ENCODE measurements around the gene UBE3A.

Gene UBE3A

GRCh38 chr15:25401501-25401900, 37.3 kb downstream of the UBE3A start:
- peaks cover 7% of the 10 kb centered on the region for H3K36me3 ChIP-seq (ENCODE audit: control insufficient read depth, insufficient read depth, low read length)
- no peak for DNase-seq (ENCODE audit: extremely low read depth, insufficient read length)

GRCh38 chr15:25397100-25397499, 41.7 kb downstream of the UBE3A start:
- DNase-seq (ENCODE audit: extremely low read depth, insufficient read length) = no peak
- no peaks in the 10 kb centered on the region for H3K27me3 ChIP-seq (replicated peaks; ENCODE audit: control insufficient read depth, insufficient read depth, low read length)
- peaks cover 3% of the 10 kb centered on the region for H3K36me3 ChIP-seq (ENCODE audit: control insufficient read depth, insufficient read depth, low read length)
- no peak for TF ChIP-seq CTCF (IDR thresholded peaks at IDR 0.05; ENCODE audit: insufficient read depth, low read length, poor library complexity, severe bottlenecking)
- no peak overlapping the region for H3K4me3 ChIP-seq (replicated peaks; ENCODE audit: low read depth, low read length)

More at GRCh38 chr15:25401501-25401900, 37.3 kb downstream of the UBE3A start:
- Histone ChIP-seq H3K27me3 (replicated peaks; ENCODE audit: control insufficient read depth, insufficient read depth, low read length) (no peaks in the 10 kb centered on the region), H3K4me3 (replicated peaks; ENCODE audit: low read depth, low read length) (no peak overlapping the region)
- TF ChIP-seq CTCF (IDR thresholded peaks at IDR 0.05; ENCODE audit: insufficient read depth, low read length, poor library complexity, severe bottlenecking) = no peak

- Histone ChIP-seq H3K4me3 (replicated peaks; ENCODE audit: low read depth, low read length) (no peak overlapping the region), H3K27me3 (replicated peaks; ENCODE audit: control insufficient read depth, insufficient read depth, low read length) (no peaks in the 10 kb centered on the region), H3K36me3 (ENCODE audit: control insufficient read depth, insufficient read depth, low read length) (peaks cover 2% of the 10 kb centered on the region; the same call in 1 of the 2 replicates)
- DNase-seq (ENCODE audit: extremely low read depth, insufficient read length) = no peak
- TF ChIP-seq CTCF (IDR thresholded peaks at IDR 0.05; ENCODE audit: insufficient read depth, low read length, poor library complexity, severe bottlenecking) = no peak
These were observed 43.9 kb downstream of the UBE3A start for GRCh38 chr15:25394898-25395297.

GRCh38 chr15:25392806-25393205, 46.0 kb downstream of the UBE3A start:
- no peak overlapping the region for H3K4me3 ChIP-seq (replicated peaks; ENCODE audit: low read depth, low read length)
- no peak for TF ChIP-seq CTCF (IDR thresholded peaks at IDR 0.05; ENCODE audit: insufficient read depth, low read length, poor library complexity, severe bottlenecking)
- no peaks in the 10 kb centered on the region for H3K27me3 ChIP-seq (replicated peaks; ENCODE audit: control insufficient read depth, insufficient read depth, low read length)
- H3K36me3 ChIP-seq (ENCODE audit: control insufficient read depth, insufficient read depth, low read length) = peaks cover 2% of the 10 kb centered on the region; the same call in 1 of the 2 replicates
- DNase-seq (ENCODE audit: extremely low read depth, insufficient read length) = no peak

GRCh38 chr15:25391971-25392721, 46.7 kb downstream of the UBE3A start:
- TF ChIP-seq CTCF (IDR thresholded peaks at IDR 0.05; ENCODE audit: insufficient read depth, low read length, poor library complexity, severe bottlenecking) = no peak
- no peaks in the 10 kb centered on the region for H3K27me3 ChIP-seq (replicated peaks; ENCODE audit: control insufficient read depth, insufficient read depth, low read length)
- H3K36me3 ChIP-seq (ENCODE audit: control insufficient read depth, insufficient read depth, low read length) = peaks cover 2% of the 10 kb centered on the region; the same call in 1 of the 2 replicates
- no peak overlapping the region for H3K4me3 ChIP-seq (replicated peaks; ENCODE audit: low read depth, low read length)
- DNase-seq (ENCODE audit: extremely low read depth, insufficient read length) = no peak
